Central memory CD8-positive, alpha-beta T cell (primary cell): ENCODE data around the gene OBSCN.
"Not testable (repeated sequence)": the region's sequence is repeated elsewhere in the genome, so short reads cannot be mapped to it uniquely, and the experiment has no call there.

ENCODE experiments used
- ATAC-seq: fragments of 150-1000 bp; cut with Tn5 transposase; replicated peaks from 2 replicates; pipeline ENCODE4 v1.10.0; 2022; ENCODE audit warnings: mild to moderate bottlenecking, moderate FRiP score, moderate number of reproducible peaks; ENCODE audit not compliant: poor library complexity, severe bottlenecking; ENCODE audit errors: extremely low read depth
- DNase-seq, 2 donors: peaks; one replicate each; pipeline ENCODE4 v3.0.0; 2021; ENCODE audit warnings: low spot score in 2 of 2
- H3K27ac Mint-ChIP-seq: one replicate; pipeline ENCODE4 v1.8.0; 2022; ENCODE audit warnings: low read depth, mild to moderate bottlenecking, moderate library complexity, mixed read lengths
- H3K27me3 Mint-ChIP-seq: one replicate; pipeline ENCODE4 v1.8.0; 2022; ENCODE audit warnings: mixed read lengths
- H3K36me3 Mint-ChIP-seq: one replicate; pipeline ENCODE4 v1.8.0; 2022; ENCODE audit warnings: mild to moderate bottlenecking, moderate library complexity, mixed read lengths; ENCODE audit not compliant: insufficient read depth
- H3K4me1 Mint-ChIP-seq: one replicate; pipeline ENCODE4 v1.8.0; 2022; ENCODE audit warnings: mixed read lengths
- H3K4me3 Mint-ChIP-seq: one replicate; pipeline ENCODE4 v1.8.0; 2022; ENCODE audit warnings: mild to moderate bottlenecking, moderate library complexity, mixed read lengths
- H3K9me3 Mint-ChIP-seq: one replicate; pipeline ENCODE4 v1.8.0; 2022; ENCODE audit warnings: mixed read lengths

OBSCN gene

DNA sequence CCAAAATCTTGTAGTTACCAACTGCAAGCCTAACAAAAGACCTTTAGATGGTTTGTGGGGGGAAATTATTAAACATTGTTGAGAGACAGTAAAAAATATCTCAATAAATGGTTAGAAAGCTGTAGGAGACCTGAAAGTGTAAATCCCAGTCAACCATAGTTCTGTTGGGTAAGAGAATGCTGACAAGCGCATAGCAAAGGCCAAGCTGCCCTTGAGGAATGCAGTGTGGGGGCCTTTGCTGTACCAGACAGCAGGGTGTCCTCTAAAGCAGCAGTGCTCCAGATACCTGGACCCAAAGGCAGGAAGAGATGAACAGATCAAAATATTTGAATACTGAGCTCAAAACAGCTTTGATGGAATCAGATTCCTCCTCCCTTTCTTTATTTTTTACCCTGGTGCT, 54.6 kb downstream of the OBSCN start:
- H3K27me3 Mint-ChIP-seq, result no peaks in the 10 kb centered on the region
- H3K9me3 Mint-ChIP-seq, result no peaks in the 10 kb centered on the region
- H3K4me1 Mint-ChIP-seq, result no peaks in the 10 kb centered on the region
- no peak overlapping the region for H3K4me3 Mint-ChIP-seq
- no peak overlapping the region for H3K27ac Mint-ChIP-seq
- no peak for ATAC-seq
- no peaks in the 10 kb centered on the region for H3K36me3 Mint-ChIP-seq
- no peak for DNase-seq

DNA sequence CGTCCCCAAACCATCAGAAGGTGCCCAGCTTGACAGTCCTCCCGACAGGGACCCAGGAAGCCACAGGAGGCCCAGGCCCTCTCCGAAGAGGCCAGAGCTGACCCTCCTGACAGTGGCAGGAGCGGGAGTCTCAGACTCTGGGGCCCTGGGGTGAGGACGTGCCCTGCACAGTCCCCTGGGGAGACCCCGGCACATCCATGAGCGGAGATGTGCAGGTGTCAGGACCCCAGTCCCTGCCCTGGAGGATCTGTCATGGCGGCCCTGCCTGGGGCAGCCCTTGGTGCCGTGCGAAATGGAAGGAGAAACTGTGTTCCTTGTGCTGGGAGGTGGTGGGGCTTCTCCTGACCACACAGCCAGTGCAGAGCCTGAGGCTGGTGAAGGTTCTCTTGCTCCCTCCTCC, 55.8 kb downstream of the OBSCN start:
- Mint-ChIP-seq H3K27ac (no peak overlapping the region), H3K4me1 (no peaks in the 10 kb centered on the region), H3K27me3 (no peaks in the 10 kb centered on the region), H3K9me3 (no peaks in the 10 kb centered on the region), H3K4me3 (no peak overlapping the region), H3K36me3 (peaks cover 2% of the 10 kb centered on the region)
- ATAC-seq (no peak), DNase-seq (no peak)

DNA sequence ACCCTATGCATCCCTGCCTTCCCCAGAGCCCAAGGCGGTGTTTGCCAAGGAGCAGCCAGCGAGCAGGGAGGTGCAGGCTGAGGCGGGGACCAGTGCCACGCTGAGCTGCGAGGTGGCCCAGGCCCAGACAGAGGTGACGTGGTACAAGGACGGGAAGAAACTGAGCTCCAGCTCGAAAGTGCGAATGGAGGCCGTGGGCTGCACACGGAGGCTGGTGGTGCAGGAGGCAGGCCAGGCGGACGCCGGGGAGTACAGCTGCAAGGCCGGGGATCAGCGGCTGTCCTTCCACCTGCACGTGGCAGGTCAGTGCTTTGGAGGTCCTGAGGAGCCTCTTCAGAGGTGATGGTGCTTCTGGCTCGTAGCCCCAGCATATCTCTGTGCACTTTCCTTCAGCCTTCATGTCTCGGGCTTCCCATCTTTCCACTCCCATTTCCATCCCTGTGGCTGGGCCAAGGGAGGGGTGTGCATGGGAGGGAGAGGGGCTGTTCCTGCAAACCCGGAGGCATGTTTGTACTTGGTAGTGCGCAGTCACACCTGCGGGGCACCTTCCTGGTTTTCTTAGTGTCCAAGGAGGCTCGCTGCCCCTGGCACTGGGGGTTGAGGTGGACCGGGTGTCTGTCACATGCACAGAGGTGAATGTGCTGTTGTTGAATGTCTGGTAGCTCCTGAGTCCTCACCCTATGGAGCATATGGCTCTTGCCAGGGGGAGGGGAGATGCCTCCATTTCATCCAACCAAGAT, 56.4 kb downstream of the OBSCN start:
- ATAC-seq (no peak), DNase-seq (no peak)
- Mint-ChIP-seq H3K27me3 (no peaks in the 10 kb centered on the region), H3K4me1 (no peaks in the 10 kb centered on the region), H3K36me3 (peaks cover 3% of the 10 kb centered on the region), H3K9me3 (no peaks in the 10 kb centered on the region), H3K27ac (no peak overlapping the region), H3K4me3 (no peak overlapping the region)

- H3K27ac Mint-ChIP-seq, result no peak overlapping the region
- H3K4me1 Mint-ChIP-seq, result no peaks in the 10 kb centered on the region
- H3K36me3 Mint-ChIP-seq, result peaks cover 3% of the 10 kb centered on the region
- H3K4me3 Mint-ChIP-seq, result no peak overlapping the region
- DNase-seq, result no peak
- no peaks in the 10 kb centered on the region for H3K27me3 Mint-ChIP-seq
- ATAC-seq, result no peak
- H3K9me3 Mint-ChIP-seq, result no peaks in the 10 kb centered on the region
Observed at GRCh38 chr1:228265167-228265566, 57.3 kb downstream of the OBSCN start.

DNA sequence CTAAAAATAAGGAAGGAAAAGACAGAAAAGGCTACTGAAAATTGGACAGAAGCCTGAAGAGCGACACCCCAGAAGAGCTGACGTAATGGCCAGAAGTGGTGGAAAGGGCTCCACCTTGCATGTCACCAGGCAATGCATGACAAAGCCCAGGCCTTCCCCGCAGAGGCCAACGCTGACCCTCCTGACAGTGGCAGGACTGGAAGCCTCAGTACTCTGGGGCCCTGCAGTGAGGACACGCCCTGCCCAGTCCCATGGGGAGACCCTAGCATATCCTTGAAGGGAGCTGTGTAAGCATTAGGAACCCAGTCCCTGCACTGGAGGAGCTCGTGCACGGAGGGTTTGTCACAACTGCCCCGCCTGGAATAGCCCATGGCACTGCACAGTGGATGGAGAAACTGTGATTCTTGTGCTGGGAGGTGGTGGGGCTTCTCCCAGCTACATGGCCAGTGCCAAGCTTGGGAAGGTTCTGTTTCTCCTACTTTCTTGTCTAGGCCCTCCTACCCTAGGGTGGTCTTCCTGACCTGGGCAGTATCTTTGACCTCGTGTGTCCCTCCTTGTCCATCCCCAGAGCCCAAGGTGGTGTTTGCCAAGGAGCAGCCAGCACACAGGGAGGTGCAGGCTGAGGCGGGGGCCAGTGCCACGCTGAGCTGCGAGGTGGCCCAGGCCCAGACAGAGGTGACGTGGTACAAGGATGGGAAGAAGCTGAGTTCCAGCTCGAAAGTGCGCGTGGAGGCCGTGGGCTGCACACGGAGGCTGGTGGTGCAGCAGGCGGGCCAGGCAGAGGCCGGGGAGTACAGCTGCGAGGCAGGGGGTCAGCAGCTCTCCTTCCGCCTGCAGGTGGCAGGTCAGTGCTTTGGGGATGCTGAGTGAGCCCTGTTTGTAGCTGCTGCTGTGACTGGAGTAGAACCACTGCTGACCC, 60.4 kb downstream of the OBSCN start:
- no peak overlapping the region for H3K27ac Mint-ChIP-seq
- H3K36me3 Mint-ChIP-seq, result peaks cover 6% of the 10 kb centered on the region
- H3K4me1 Mint-ChIP-seq, result peaks cover 10% of the 10 kb centered on the region
- no peaks in the 10 kb centered on the region for H3K27me3 Mint-ChIP-seq
- no peak overlapping the region for H3K4me3 Mint-ChIP-seq
- no peak for DNase-seq
- no peaks in the 10 kb centered on the region for H3K9me3 Mint-ChIP-seq
- ATAC-seq, result no peak

DNA sequence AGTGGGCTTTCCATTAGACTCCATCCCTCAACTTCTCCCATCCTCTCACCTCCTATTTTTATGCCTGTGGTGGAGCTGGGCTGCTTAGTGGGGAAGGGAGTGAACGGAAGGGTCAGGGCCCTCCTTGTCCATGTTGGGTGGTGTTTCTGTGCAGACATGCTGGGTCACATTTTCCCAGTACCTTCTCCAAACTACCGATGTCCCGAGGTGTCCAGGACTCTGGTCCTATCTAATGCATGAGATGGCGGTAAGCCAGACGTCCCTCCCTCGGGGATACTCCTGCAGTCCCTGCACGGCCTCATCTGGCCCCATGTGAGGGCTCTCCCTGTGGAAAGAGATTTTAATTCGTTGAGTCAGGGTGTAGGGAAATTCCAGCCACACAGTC, 61.0 kb downstream of the OBSCN start:
- Mint-ChIP-seq H3K27ac (no peak overlapping the region), H3K27me3 (no peaks in the 10 kb centered on the region), H3K36me3 (peaks cover 6% of the 10 kb centered on the region), H3K9me3 (no peaks in the 10 kb centered on the region), H3K4me3 (no peak overlapping the region), H3K4me1 (peaks cover 13% of the 10 kb centered on the region)
- DNase-seq (no peak), ATAC-seq (no peak)

DNA sequence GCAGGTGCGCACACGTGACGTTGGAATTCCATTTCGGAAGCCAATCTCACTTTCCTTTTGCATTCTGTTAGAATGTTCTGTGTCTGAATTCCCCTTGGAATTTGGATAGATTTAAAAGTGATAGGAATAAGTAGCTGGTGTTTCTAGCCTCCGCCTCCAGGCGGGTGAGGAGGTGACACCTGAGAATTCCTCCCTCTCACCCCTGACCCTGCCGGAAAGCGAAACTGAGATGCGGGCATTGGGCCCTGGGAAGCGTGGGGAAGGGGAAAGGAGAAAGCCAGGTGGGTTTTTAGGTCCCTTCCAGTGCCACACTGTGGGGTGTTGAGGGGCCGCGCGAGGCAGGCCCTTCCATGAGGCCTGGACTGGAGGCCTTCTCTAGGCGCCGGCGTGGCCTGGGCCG, 61.6 kb downstream of the OBSCN start:
- not testable (repeated sequence) for ATAC-seq, DNase-seq

GRCh38 chr1:228270032-228270431, 62.2 kb downstream of the OBSCN start:
- Mint-ChIP-seq H3K27ac (no peak overlapping the region), H3K4me3 (no peak overlapping the region), H3K9me3 (no peaks in the 10 kb centered on the region), H3K36me3 (peaks cover 6% of the 10 kb centered on the region), H3K4me1 (peaks cover 18% of the 10 kb centered on the region), H3K27me3 (no peaks in the 10 kb centered on the region)
- no peak for ATAC-seq
- no peak for DNase-seq

More for the DNA sequence above, 61.6 kb downstream of the OBSCN start:
- H3K9me3 Mint-ChIP-seq, H3K27ac Mint-ChIP-seq, H3K27me3 Mint-ChIP-seq, H3K4me3 Mint-ChIP-seq, H3K36me3 Mint-ChIP-seq: not testable (repeated sequence)
- peaks cover 13% of the 10 kb centered on the region for H3K4me1 Mint-ChIP-seq

DNA sequence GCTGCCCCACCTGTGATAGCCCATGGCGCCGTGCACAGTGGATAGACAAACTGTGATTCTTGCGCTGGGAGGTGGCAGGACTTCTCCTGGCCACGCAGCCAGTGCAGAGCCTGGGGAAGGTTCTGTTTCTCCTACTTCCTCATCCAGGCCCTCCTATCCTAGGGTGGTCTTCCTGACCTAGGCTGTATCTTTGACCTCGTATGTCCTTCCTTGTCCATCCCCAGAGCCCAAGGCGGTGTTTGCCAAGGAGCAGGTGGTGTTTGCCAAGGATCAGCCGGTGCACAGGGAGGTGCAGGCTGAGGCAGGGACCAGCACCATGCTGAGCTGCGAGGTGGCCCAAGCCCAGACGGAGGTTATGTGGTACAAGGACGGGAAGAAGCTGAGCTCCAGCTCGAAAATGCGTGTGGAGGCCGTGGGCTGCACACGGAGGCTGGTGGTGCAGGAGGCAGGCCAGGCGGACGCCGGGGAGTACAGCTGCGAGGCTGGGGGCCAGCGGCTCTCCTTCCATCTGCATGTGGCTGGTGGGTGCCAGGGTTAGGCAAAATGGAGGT, 63.9 kb downstream of the OBSCN start:
- Mint-ChIP-seq H3K4me1 (peaks cover 28% of the 10 kb centered on the region), H3K9me3 (no peaks in the 10 kb centered on the region), H3K27me3 (no peaks in the 10 kb centered on the region), H3K4me3 (peak overlapping the region; percentile 12), H3K27ac (no peak overlapping the region), H3K36me3 (peaks cover 6% of the 10 kb centered on the region)
- DNase-seq (no peak), ATAC-seq (no peak)

GRCh38 chr1:228272331-228272791, 64.5 kb downstream of the OBSCN start:
- ATAC-seq, result no peak
- peaks cover 10% of the 10 kb centered on the region for H3K36me3 Mint-ChIP-seq
- peaks cover 28% of the 10 kb centered on the region for H3K4me1 Mint-ChIP-seq
- H3K27me3 Mint-ChIP-seq, result no peaks in the 10 kb centered on the region
- DNase-seq, result no peak
- peak overlapping the region; percentile 39 for H3K27ac Mint-ChIP-seq
- peak overlapping the region; percentile 12 for H3K4me3 Mint-ChIP-seq
- H3K9me3 Mint-ChIP-seq, result no peaks in the 10 kb centered on the region

GRCh38 chr1:228272831-228273571, 65.2 kb downstream of the OBSCN start:
- H3K36me3 Mint-ChIP-seq, result peaks cover 9% of the 10 kb centered on the region
- peak overlapping the region; percentile 39 for H3K27ac Mint-ChIP-seq
- H3K4me1 Mint-ChIP-seq, result peaks cover 28% of the 10 kb centered on the region
- no peak for ATAC-seq
- H3K9me3 Mint-ChIP-seq, result no peaks in the 10 kb centered on the region
- no peaks in the 10 kb centered on the region for H3K27me3 Mint-ChIP-seq
- no peak overlapping the region for H3K4me3 Mint-ChIP-seq
- DNase-seq, result no peak

GRCh38 chr1:228273720-228274451, 66.0 kb downstream of the OBSCN start:
- Mint-ChIP-seq H3K36me3 (peaks cover 7% of the 10 kb centered on the region), H3K4me1 (peaks cover 28% of the 10 kb centered on the region), H3K4me3 (peak overlapping the region; percentile 86), H3K27ac (no peak overlapping the region), H3K9me3 (no peaks in the 10 kb centered on the region), H3K27me3 (no peaks in the 10 kb centered on the region)
- no peak for DNase-seq
- ATAC-seq, result no peak
